Lung microvascular endothelial cell (primary cell): ENCODE results near the gene MIEF1. TPM values are rescaled to one million over a fixed set of nuclear protein-coding genes. Genes with fewer than 3 reads are reported as not detected.

Experiments used
- DNase-seq, 2 donors: peaks; one replicate each; pipeline versions ENCODE4 v3.0.0 to v3.0.0-alpha.2; 2010; ENCODE audit warnings: low read depth in 2 of 2
- total RNA-seq: library from RNA; depleted of rRNA; stranded (reverse); fragments of >200 nt; gene quantifications from 2 replicates; pipeline ENCODE4 v1.2.1, GENCODE V29; 2014

MIEF1 gene
- total RNA-seq, 1 donor from 2014 or later = 10.5 TPM

DNA sequence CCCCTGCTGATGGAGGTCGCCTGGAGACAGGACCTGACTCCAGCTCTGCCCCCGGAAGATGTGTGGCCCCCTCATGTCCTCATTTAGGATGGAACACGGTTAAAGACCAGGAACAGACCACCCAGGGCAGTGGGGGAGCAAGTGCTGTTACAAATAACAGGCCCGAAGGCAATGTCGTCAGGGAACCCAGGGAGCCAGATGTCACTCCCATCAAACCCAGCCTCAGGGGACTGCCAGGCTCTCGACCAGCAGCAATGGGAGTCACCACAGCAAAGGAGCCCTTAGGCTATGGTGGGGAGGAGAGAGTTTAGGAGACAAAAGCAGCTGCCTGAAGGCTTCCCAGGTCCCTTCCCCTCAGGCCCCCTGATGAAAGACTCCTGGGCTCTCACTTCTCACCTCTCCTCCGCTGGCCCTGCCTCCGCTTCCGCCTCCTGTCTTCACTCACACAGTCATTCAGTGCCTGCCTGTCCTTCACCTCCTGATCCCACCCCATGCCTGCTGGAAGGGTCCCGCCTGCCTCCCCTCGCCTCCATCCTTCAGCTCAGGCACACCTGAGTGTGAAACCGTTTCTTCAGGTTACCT is 26.1 kb downstream of the MIEF1 start:
- DNase-seq = no peak

DNA sequence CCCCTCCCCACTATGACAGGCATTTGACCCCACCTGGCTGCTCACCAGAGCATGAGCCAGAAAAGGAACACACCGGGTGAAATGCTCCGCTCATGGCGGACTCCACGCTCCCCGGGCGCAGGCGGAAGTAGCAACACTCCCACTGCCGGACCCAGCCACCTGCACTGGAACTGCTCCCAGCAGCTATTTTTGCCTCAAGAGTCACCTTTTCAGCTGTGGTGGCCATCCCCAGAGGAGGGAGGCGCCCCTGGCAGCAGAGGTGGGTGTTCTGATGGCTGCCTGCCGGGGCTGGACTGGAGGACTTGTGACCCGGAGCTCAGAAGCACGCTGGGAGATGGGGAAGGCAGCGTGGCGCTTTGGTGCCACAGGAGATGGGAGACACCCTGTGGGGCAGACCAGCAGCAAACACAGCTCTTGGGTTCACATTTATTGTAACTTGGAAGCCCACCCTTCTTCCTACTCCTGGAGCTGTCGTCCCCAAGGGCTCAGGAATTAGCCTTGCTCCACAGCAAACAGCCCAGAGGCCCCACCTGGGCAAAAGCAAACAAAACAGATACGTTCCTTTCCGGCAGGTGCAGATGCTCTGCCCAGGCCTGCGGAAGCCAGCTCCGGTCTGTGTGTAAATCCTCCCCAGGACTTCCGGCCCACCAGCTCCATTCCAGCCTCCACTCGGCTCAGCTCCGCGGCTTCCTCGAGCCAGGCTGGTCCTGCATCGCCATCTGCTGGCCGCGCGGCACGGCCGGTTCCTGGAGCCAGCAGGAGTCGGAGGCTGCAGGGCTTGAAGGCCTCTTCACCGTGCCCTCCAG is 26.8 kb downstream of the MIEF1 start:
- peak; percentile 96 to 97 for DNase-seq

DNA sequence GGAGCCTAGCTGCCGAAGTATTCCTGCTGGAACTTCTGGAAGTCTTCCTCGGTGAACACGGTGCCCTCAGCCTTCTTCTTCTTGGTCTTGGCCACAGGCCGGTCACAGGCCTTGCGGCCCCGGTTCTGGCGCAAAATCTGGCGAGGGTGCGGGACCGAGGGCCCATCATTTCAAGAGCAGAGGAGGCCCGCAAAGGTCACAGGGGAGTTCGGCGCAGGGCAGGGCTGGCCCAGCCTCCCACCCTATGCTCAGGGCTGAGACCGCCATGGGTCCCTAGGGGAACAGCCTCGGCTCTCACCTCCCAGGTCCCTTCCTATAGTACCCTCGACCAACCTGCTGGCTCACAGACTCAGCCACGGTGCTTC is 27.4 kb downstream of the MIEF1 start:
- no peak for DNase-seq

DNA sequence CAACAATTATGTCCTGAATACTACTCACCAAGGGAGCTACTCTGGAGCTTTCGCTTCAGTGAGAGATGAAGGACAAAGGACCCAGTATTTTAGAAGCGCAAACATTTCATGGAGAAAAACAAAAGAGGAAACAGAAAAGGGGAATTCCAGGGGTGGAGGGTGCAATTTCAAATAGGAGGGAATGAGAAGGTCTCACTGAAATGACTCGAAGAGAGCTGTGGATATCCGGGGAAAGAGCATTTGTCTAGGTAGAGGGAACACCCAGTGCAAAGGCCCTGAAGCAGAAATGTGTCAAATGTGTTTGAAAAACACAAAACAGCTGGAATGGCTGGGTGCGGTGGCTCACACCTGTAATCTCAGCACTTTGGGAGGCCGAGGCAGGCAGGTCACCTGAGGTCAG is 28.0 kb downstream of the MIEF1 start:
- no peak for DNase-seq

DNA sequence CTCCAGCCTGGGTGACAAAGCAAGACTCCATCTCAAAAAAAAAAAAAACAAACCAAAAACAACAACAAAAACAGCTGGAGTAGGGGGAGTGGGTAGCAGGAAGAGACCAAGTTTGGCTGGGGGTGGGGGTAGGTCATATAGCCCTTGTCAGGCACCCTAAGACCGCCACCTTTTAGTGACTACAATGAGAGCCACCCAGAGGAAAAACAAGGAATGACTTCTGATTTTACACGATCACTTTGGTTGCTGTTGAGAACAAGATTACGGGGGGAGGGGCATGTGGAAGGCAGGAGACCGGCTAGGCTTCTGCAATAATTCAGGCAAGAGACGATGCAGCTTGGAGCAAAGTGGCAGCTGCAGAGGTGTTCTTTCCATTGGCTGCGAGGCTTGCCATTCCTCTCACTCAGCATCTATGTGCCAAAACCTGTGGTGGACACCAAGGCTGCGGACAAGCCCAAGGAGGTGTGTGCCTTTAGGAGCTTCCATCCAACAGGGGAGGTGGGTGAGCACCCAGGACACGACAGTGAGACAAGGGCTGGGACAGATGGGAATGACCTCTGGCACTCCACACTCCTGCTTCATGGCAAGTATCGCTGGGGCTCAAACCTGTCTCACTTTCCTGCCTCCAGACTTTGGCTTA is 28.7 kb downstream of the MIEF1 start:
- DNase-seq = peak in 1 of 2 donors; percentile 35

DNA sequence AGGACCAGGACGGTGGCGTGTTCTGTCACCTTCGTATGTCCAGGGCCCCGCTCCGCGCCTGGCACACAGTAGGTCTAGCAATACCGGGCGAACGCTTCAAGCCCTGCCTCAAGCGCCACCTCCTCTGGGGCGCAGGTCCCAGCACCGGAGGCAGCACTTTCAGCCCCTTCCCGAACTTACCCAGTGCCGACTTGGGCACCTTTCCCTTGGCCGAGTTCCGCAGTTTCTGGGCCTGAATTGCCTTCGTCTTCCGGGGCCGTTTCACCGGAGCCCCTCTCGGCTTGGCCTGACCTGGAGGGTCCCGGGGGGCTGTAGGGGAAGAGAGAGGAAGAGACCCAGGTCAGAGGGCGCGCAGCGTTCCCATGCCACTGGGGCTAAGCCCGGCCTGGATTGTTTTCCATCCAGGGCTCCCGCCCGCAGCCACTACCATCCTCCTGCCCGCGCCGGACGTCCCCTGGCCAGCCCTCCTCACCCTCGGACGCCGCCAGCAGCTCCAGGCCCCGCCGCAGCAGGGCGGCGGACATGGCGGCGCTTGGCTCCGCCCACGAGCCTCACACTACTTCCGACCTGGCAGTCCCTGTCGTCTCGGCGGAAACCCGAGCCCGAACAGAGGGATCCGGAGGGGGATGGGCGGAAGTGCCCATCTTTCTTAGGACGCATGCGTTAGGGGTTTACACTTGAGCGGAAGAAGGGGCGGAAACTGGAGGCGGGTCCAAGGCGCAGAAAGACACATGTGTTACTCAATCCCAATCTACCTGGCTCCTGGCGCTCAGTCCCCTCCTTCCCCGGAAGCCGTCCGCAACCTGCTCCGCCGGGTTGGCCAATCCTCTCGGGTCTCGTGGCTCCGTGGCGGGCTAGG is 30.4 kb downstream of the MIEF1 start, which contains the start of gene RPS19BP1:
RPS19BP1 (minus strand) TSS at position 534 of the 859 bp plus-strand sequence; CDS start at position 524, 10 bp downstream.
- DNase-seq = peak; percentile 88 to 98

DNA sequence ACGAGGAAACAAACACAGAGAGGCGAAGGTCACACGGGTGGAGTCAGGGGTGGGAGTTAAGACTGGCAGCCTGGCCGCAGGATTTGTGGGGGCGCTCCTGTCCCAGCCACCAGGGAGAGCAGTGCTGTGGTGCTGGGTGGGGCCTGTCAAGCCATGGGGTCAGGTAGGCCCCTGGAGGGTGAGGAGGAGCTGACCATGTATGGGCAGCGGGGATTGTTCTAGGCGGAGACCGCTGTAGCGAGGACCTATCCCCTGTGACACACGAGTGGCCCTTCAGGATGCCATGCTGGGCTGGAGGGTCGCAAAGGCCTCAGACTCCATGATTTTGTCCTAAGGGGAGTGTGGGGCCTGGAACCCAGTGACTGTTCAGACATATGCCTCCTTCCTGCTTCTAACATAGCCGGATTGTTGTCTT is 32.0 kb downstream of the MIEF1 start:
- no peak for DNase-seq

DNA sequence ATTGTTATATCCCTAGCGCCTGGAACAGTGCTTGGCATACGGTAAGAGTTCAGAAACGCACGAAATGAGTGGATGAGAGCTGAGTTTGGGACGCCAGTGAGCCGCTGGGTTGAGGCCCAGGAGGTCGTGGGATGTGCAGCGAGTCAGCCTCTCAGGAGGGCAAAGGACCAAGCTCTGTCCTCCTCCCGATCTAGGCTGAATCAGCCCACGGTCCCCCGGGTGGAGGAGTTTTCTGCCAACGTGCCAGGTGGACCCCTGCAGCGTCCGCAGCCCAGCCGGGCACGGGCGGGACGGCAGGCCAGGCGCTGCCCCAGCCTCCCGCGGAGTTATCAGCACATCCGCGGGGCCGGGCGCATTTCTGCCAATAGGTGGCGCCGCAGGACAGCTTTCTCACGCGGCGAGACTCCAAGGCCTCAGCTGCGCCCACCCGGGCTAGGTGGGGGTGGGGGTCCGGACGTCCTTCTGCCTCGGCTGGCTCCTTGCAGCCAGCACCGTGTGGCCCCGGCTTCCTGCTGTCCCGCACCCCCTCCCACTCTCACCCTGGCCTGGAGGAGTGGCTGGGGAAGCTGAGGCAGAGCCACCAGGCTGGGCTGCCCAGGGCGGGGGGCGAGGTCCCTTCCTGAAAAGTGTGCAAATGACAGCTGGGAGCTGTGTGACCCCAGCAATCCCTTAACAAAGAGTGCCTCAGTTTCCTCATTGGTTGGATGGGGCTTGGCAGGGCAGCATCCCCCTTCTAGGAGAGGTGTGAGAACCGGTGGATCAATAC is 32.7 kb downstream of the MIEF1 start:
- peak; percentile 65 to 81 for DNase-seq

DNA sequence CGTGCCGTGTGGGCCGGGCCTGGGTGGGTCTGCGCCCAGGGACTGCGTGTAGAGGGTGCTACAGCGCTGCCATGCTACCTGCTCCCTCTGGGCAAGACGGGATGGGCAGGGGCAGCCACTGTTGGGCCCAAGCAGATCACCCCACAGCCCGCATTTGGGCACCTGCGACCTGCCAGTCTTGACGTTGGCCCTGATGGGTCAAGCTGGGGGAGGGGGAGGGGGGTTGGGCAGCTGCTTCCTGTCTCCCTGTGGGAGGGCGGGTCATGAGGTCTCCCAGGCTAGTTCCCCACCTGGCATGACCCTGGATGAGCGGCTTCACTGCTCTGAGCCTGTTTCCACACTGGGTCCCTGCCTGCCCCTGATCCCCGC is 33.3 kb downstream of the MIEF1 start:
- DNase-seq = no peak

DNA sequence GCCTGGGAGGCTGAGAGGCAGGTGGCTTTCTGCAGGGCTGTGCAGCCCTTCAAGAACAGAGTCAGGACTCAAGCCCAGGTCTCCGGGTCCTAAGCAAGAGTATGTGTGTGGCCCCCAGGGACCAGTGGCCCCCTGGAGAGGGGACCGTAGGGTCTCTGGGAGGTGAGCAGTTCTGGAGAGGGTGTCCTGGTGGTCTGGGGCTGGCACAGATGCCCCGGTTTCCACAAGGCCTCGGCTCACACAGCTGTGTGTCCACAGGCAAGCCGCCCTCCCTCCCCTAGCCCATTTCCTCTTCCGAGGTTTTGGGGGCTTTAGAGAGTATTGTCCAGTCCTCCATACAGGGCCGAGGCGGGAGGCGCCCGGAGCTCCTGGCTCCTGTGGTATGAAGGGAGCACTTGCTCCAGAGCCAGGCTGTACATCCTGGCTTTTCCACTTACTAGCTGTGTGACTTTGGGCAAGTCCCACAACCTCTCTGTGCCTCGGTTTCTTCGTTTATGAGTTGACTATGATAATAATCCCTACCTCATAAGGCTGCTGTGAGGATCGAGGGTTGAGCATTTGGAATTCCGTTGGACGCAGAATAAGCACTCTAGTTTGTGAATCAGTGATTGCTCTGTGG is 33.9 kb downstream of the MIEF1 start:
- no peak for DNase-seq

DNA sequence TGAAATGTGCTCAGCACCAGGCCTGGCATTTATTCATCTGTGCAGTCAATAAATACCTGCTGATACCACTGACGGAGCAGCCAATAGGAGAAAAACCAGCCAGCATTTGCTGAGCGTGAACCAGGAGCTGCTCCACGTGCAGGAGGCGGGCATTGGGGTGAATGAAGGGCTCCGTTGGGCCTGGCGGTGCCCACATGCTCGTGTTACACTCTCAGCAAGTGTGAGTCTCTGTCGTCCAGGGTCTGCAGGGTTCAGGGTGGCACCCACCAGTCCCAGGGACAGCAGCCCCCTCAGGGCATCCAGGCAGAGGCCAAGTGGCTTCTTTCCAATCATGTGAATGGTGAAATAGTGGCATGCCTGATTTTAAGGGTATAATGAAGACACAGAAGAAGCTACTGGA is 34.6 kb downstream of the MIEF1 start:
- no peak for DNase-seq

DNA sequence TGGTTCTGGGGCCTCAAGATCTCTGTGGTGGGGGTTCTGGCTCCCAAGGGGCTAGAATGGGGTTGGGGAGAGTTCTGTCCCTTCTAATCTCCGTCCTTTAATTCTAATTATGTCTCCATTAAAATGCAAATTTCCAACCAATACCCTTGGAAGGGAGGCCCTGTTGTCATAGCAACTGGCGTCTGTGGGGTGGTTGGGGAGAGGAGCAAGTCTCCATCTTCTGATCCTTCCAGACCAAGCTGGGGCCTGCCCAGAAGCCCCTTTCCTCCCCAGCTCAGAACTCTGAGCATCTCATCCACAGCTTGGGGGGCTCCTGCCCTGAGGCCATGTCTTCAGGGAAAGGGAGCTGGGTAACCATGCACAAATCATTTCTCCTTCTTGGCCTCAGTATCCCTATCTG is 35.9 kb downstream of the MIEF1 start:
- DNase-seq = no peak

DNA sequence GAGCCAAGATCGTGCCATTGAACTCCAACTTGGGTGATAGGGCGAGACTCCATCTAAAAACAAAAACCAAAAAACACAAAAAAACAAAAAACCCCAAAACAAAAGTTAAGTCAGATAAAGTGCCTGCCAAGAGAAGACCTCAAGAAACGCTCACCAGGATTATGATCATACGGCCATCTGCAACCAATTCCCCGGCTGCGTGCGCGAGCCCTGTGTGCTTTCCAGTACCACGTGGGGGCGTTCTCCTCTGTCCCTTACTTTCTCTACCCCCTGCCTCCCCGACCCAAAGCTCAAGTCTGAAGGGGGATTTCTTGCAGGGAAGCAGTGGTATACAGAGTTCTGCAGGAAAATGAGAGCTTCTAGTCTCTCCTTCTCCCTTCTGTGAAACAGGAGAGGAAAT is 41.0 kb downstream of the MIEF1 start:
- peak; percentile 40 to 41 for DNase-seq

DNA sequence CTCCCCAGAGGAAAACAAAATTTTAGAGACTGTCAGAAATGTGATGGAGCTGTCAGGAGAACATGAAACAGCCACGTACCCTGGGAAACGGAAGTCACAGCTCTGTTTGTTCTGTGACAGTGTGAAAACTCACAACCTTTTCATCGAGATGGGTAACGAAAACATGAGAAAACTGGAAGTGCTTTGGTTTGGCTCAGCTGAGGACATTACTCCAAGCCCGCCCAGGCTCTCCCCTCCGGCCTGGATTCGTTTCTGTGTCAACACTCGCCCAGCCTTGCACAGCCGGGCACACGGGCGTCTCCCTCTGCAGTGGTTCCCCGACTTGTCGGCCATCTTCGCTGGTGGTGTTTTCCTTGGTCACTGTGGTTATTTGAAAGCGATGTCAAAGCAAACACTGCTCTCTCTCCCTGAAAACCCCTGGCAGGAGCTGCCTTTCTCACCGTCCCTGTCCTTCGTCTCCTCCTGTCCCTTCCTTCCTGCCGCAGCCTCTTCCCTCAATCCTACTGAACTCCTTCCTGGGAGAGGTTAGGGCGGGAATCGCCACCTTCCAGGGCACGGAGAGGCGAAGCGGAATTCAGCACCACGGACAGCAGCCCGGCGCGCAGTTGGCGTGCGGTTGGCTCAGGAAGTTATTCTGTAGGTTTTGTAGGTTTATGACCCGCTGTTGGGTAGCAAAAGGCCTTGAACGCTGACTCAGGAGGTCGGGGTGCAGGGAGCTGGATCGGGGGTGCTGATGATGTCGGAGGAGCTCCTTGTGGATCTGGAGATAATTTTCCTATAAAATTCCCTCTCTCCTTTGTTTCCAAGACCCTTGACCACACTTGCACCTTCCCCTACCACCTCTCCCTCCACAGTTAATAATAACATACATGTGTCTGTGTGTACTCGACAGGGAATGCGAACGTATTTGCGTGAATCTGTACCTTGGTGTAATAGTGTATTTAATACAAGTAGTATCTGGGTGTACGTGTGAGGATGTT is 43.6 kb downstream of the MIEF1 start:
- peak; percentile 41 to 45 for DNase-seq

DNA sequence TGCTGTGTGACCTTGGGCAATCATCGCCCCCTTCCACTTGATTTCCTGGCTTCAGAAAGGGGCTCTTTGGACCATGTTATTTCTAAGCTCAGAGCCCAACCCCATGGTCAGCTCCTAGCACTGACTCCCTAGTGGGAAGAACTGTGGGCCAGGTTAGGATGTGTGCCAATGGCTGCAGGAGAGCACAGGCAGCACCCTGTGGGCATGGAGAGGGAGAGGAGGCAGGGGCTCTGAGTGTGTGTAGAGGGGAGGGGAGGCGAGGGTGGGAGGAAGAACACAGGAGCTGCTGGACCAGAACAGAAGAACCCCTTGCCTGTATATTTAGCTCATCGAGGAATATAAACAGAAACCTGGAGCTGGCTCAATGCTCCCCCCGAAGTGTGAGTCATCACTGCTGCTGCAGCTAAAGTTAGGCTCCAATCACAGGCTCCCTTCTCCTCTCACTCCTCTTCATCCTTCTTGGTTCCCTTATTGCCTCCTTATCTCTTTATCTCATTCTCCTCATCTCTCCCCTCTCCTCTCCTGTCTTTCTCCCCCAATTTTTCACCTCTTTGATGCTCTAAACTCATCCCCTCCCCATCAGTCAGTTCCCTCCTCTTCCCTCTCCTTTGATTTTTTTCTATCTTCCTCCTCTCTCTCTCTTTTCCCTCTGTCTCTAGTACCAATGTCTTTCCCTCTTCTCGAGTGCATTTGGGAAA is 44.9 kb downstream of the MIEF1 start:
- DNase-seq = peak in 1 of 2 donors; percentile 27

DNA sequence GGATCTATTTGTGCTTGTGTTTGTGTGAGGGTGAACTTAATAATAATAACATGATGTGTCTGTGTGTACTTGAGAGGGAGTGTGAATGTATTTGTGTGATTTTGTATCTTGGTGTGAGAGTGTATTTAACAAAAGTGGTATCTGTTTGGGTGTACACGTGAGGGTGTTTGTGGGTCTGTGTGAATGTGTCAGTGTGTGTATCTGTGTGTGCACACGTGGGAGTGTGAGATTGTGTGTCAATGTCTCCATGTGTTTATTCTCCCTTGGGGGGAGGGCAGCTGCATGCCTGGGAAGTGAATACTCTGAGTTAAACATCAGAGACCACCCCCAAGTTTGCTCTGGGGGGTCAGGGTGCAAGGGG is 45.5 kb downstream of the MIEF1 start:
- DNase-seq = no peak

DNA sequence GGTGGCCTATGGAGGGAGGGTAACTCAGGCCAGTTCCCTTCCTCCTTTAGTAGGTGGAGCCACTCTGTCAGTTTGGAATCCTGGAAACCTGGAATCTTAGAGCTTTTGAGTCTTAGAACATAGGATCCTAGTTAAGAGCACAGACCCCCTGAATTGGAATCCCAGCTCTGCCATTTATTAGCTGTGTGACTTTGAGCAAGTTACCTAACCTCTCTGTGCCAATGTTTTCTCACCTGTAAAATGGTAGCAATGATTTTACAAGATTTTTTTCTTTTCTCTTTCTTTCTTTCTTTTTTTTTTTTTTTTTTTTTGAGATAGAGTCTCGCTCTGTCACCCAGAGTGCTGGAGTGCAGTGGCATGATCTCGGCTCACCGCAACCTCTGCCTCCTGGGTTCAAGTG is 51.3 kb downstream of the MIEF1 start:
- DNase-seq = no peak

DNA sequence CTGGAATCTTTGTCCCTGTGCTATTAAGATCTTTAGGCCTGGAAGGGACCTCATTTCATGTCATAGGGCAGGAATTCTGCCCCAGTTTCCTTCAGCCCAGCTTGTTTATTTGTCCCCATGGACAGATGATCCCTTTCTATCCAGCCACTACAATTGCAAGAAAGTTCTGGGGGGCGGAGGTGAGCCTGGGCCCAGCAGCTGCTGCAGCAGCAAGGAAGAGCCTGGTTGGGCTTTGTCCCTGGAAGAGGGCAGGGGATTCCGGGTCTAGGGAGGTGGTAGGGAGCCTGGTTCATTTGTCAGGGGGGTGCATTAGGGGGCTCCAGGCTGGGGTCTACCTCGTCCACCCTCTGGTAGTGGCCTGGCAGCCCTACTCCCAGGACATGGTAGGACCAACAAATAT is 52.1 kb downstream of the MIEF1 start:
- no peak for DNase-seq
